H9 (cell line): Measurements from ENCODE around the gene SORCS2. TPM values are rescaled to one million over a fixed set of nuclear protein-coding genes. Genes with fewer than 3 reads are reported as not detected.

Experiments
- DNase-seq: peaks from one replicate; pipeline ENCODE4 v3.0.0-alpha.2; 2017
- H2AFZ ChIP-seq: one replicate; pipeline ENCODE4 v1.6.1; 2013; ENCODE audit warnings: mild to moderate bottlenecking, low read length, control low read depth, moderate library complexity
- H2AK5ac ChIP-seq: 2 replicates; pipeline ENCODE4 v1.6.1; 2013; ENCODE audit warnings: low read length, control low read depth, mixed read lengths; ENCODE audit not compliant: insufficient read length
- H2BK120ac ChIP-seq: one replicate; pipeline ENCODE4 v1.6.1; 2013; ENCODE audit warnings: low read depth, mild to moderate bottlenecking, low read length, control low read depth, inconsistent platforms; ENCODE audit not compliant: poor library complexity, severe bottlenecking
- H2BK12ac ChIP-seq: 2 replicates; pipeline ENCODE4 v1.6.1; 2013; ENCODE audit warnings: low read length, control low read depth, mixed read lengths, low read depth; ENCODE audit not compliant: insufficient read length
- H2BK15ac ChIP-seq: 2 replicates; pipeline ENCODE4 v1.6.1; 2013; ENCODE audit warnings: low read depth, low read length, control low read depth
- H2BK20ac ChIP-seq: one replicate; pipeline ENCODE4 v1.6.1; 2013; ENCODE audit warnings: low read depth, mild to moderate bottlenecking, low read length, control low read depth, inconsistent platforms; ENCODE audit not compliant: poor library complexity, severe bottlenecking
- H2BK5ac ChIP-seq: 2 replicates; pipeline ENCODE4 v1.6.1; 2013; ENCODE audit warnings: low read length, control low read depth, mixed read lengths; ENCODE audit not compliant: insufficient read length
- H3K14ac ChIP-seq: 2 replicates; pipeline ENCODE4 v1.6.1; 2013; ENCODE audit warnings: low read length, control low read depth; ENCODE audit not compliant: insufficient read depth
- H3K18ac ChIP-seq: 2 replicates; pipeline ENCODE4 v1.6.1; 2013; ENCODE audit warnings: low read depth, mild to moderate bottlenecking, mixed read lengths, low read length, control low read depth; ENCODE audit not compliant: insufficient read length
- H3K23ac ChIP-seq: 2 replicates; pipeline ENCODE4 v1.6.1; 2013; ENCODE audit warnings: low read length, control low read depth, mixed read lengths, low read depth; ENCODE audit not compliant: insufficient read length
- H3K23me2 ChIP-seq: 2 replicates; pipeline ENCODE4 v1.6.1; 2013; ENCODE audit warnings: low read depth, mild to moderate bottlenecking, mixed read lengths, low read length, control low read depth; ENCODE audit not compliant: insufficient read length, poor library complexity, severe bottlenecking
- H3K27ac ChIP-seq: 2 replicates; pipeline ENCODE4 v1.5.1; 2013; ENCODE audit warnings: low read length, control low read depth, mixed read lengths, low read depth; ENCODE audit not compliant: insufficient read length
- H3K27me3 ChIP-seq: 2 replicates; pipeline ENCODE4 v1.6.1; 2013; ENCODE audit warnings: low read length, control low read depth, inconsistent platforms; ENCODE audit not compliant: insufficient read depth
- H3K4ac ChIP-seq: 2 replicates; pipeline ENCODE4 v1.6.1; 2013; ENCODE audit warnings: low read depth, mild to moderate bottlenecking, control low read depth, inconsistent platforms, low read length, moderate library complexity
- H3K4me1 ChIP-seq: 2 replicates; pipeline ENCODE4 v1.6.1; 2013; ENCODE audit warnings: low read length, control low read depth, inconsistent platforms; ENCODE audit not compliant: insufficient read depth
- H3K4me2 ChIP-seq: 2 replicates; pipeline ENCODE4 v1.6.1; 2013; ENCODE audit warnings: low read length, control low read depth, mixed read lengths; ENCODE audit not compliant: insufficient read length, insufficient read depth
- H3K56ac ChIP-seq: 2 replicates; pipeline ENCODE4 v1.6.1; 2013; ENCODE audit warnings: low read depth, mild to moderate bottlenecking, mixed read lengths, low read length, control low read depth; ENCODE audit not compliant: insufficient read length
- H3K79me1 ChIP-seq: 2 replicates; pipeline ENCODE4 v1.6.1; 2013; ENCODE audit warnings: low read depth, mild to moderate bottlenecking, moderate library complexity, low read length, control low read depth, inconsistent platforms; ENCODE audit not compliant: insufficient read depth, poor library complexity, severe bottlenecking
- H3K79me2 ChIP-seq: 2 replicates; pipeline ENCODE4 v1.6.1; 2013; ENCODE audit warnings: low read length, control low read depth, inconsistent platforms; ENCODE audit not compliant: insufficient read depth
- H3K9ac ChIP-seq: 2 replicates; pipeline ENCODE4 v1.6.1; 2013; ENCODE audit warnings: low read length, control low read depth, mixed read lengths; ENCODE audit not compliant: insufficient read length; ENCODE audit errors: extremely low read depth
- H3K9me3 ChIP-seq: one replicate; pipeline ENCODE4 v1.6.1; 2013; ENCODE audit warnings: low read depth, low read length, inconsistent platforms; ENCODE audit not compliant: control insufficient read depth
- H3T11ph ChIP-seq: one replicate; pipeline ENCODE4 v1.6.1; 2013; ENCODE audit warnings: mild to moderate bottlenecking, low read length, control low read depth, inconsistent platforms
- H4K20me1 ChIP-seq: one replicate; pipeline ENCODE4 v1.6.1; 2013; ENCODE audit not compliant: control insufficient read depth, insufficient read length, insufficient read depth
- H4K5ac ChIP-seq: 2 replicates; pipeline ENCODE4 v1.6.1; 2013; ENCODE audit warnings: low read depth, mild to moderate bottlenecking, mixed read lengths, low read length, control low read depth; ENCODE audit not compliant: insufficient read length
- H4K8ac ChIP-seq: replicated peaks from 2 replicates; pipeline ENCODE4 v1.6.1; 2013; ENCODE audit warnings: low read length, control low read depth, mixed read lengths, low read depth; ENCODE audit not compliant: insufficient read length
- H4K91ac ChIP-seq: 2 replicates; pipeline ENCODE4 v1.6.1; 2013; ENCODE audit warnings: low read depth, mild to moderate bottlenecking, moderate library complexity, mixed read lengths, low read length, control low read depth; ENCODE audit not compliant: insufficient read length
- H3K27ac Mint-ChIP-seq, 3 experiments: 2 replicates in 2 of 3; 3 replicates in 1 of 3; pipeline ENCODE4 v1.8.0; 2020 to 2021; ENCODE audit warnings: mixed read lengths in 3 of 3, mild to moderate bottlenecking in 1 of 3, moderate library complexity in 1 of 3
- H3K27me3 Mint-ChIP-seq: 2 replicates; pipeline ENCODE4 v1.8.0; 2021; ENCODE audit warnings: low read depth, mild to moderate bottlenecking, moderate library complexity, mixed read lengths
- H3K36me3 Mint-ChIP-seq, 3 experiments: 2 replicates in 2 of 3; 3 replicates in 1 of 3; pipeline ENCODE4 v1.8.0; 2020 to 2021; ENCODE audit warnings: low read depth in 3 of 3, mixed read lengths in 3 of 3; ENCODE audit not compliant: insufficient read depth in 1 of 3
- H3K4me1 Mint-ChIP-seq, 2 experiments: 2 replicates each; pipeline ENCODE4 v1.8.0; 2020; ENCODE audit warnings: mixed read lengths in 2 of 2
- H3K4me3 Mint-ChIP-seq, 2 experiments: 2 replicates in 1 of 2; 3 replicates in 1 of 2; pipeline ENCODE4 v1.8.0; 2020 to 2021; ENCODE audit warnings: mild to moderate bottlenecking in 2 of 2, mixed read lengths in 2 of 2, moderate library complexity in 1 of 2
- H3K9me3 Mint-ChIP-seq, 2 experiments: 2 replicates in 1 of 2; 3 replicates in 1 of 2; pipeline ENCODE4 v1.8.0; 2020; ENCODE audit warnings: mild to moderate bottlenecking in 2 of 2, mixed read lengths in 2 of 2, moderate library complexity in 1 of 2
- CTCF ChIP-seq: fragments of 200-600 bp; sonication (generic); conservative IDR thresholded peaks from 3 replicates; pipeline ENCODE4 v1.8.0; 2021; ENCODE audit warnings: antibody characterized with exemption, mild to moderate bottlenecking
- WGBS: extraction: QIAGEN DNeasy Blood & Tissue Kit; methylation state at CpG from one replicate; pipeline ENCODE4 v1.1.7; 2013; ENCODE audit warnings: missing lambda C conversion rate, low lambda C conversion rate, mixed read lengths; ENCODE audit not compliant: insufficient read length; ENCODE audit errors: extremely low coverage; 5-methylcytosine and 5-hydroxymethylcytosine counted together
- total RNA-seq: library from RNA; stranded (reverse); gene quantifications from 2 replicates; pipeline ENCODE4 v1.2.1, GENCODE V29; 2021

The SORCS2 gene
- total RNA-seq, 1 experiment from 2014 or later: 0.57 TPM

DNA sequence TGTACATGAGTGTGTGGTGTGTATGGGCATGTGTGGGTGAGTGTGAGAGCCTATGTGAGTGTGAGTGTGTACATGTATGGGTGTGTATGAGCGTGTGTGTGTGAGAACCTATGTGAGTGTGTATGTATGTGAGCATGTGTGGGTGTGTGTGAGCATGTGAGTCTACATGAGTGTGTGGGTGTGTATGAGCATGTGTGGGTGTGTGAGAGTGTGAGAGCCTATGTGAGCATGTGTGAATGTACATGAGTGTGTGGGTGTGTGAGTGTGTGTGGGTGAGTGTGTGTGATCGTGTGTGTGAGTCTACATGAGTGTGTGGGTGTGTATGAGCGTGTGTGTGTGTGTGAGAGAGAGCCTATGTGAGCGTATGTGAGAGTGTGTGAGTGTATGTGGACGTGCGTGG lies 447.8 kb downstream of the SORCS2 start:
- peaks cover 19% of the 10 kb centered on the region for H3K27me3 Mint-ChIP-seq
- no peak overlapping the region for H3K56ac ChIP-seq
- H3K79me1 ChIP-seq: no peaks in the 10 kb centered on the region
- H3K23ac ChIP-seq: no peak overlapping the region
- H3K18ac ChIP-seq: no peak overlapping the region
- H3K36me3 Mint-ChIP-seq: peaks cover 0 to 3% (median 0%) of the 10 kb centered on the region in 3 experiments; a peak in 2 of 7 replicates
- H2AFZ ChIP-seq: no peak overlapping the region
- H3K27me3 ChIP-seq: no peaks in the 10 kb centered on the region
- H3K9me3 Mint-ChIP-seq: peaks cover 8 to 12% of the 10 kb centered on the region in 2 experiments; a peak in 4 of 5 replicates
- H3K27ac ChIP-seq: no peak overlapping the region
- TF ChIP-seq CTCF: no peak
- H3K14ac ChIP-seq: no peak overlapping the region
- no peak overlapping the region for H3K4me3 Mint-ChIP-seq
- DNase-seq: no peak
- H2BK12ac ChIP-seq: no peak overlapping the region
- peaks cover 7 to 10% of the 10 kb centered on the region in 2 experiments for H3K4me1 Mint-ChIP-seq
- no peaks in the 10 kb centered on the region for H3K79me2 ChIP-seq
- no peak overlapping the region for H2BK20ac ChIP-seq
- no peak overlapping the region for H2BK15ac ChIP-seq
- H3T11ph ChIP-seq: no peak overlapping the region
- no peak overlapping the region for H2AK5ac ChIP-seq
- H3K27ac Mint-ChIP-seq: no peak overlapping the region
- no peaks in the 10 kb centered on the region for H3K4me1 ChIP-seq
- H3K23me2 ChIP-seq: no peaks in the 10 kb centered on the region
- no peak overlapping the region for H4K5ac ChIP-seq
- H4K91ac ChIP-seq: no peak overlapping the region
- no peaks in the 10 kb centered on the region for H3K9me3 ChIP-seq
- no peak overlapping the region for H3K4ac ChIP-seq
- H4K20me1 ChIP-seq: no peaks in the 10 kb centered on the region
- H3K4me2 ChIP-seq: no peak overlapping the region
- H4K8ac ChIP-seq: no peak overlapping the region
- WGBS: 100% methylated on average over 5 of the region's 6 CpGs
- no peak overlapping the region for H2BK120ac ChIP-seq
- H2BK5ac ChIP-seq: no peak overlapping the region
- no peak overlapping the region for H3K9ac ChIP-seq
